OCI-LY3 (cell line): ENCODE results near the gene PRDM16.

ENCODE experiments used
- H2AFZ ChIP-seq: fragments of 200-600, 300-600 bp; shearing (Covaris generic); 2 replicates; pipeline ENCODE4 v1.6.0; 2014; ENCODE audit warnings: antibody characterized with exemption, low read depth, low read length
- H3K27ac ChIP-seq: fragments of 200-600, 300-600 bp; sonication (generic); 2 replicates; pipeline ENCODE4 v1.5.1; 2014; ENCODE audit warnings: mild to moderate bottlenecking, low read length, moderate library complexity, mixed read lengths
- H3K27me3 ChIP-seq: fragments of 200-600, 300-600 bp; sonication (generic); 2 replicates; pipeline ENCODE4 v1.6.1; 2014; ENCODE audit warnings: low read depth, low read length, mixed read lengths
- H3K36me3 ChIP-seq: fragments of 200-600, 300-600 bp; sonication (generic); replicated peaks from 2 replicates; pipeline ENCODE3; 2014; ENCODE audit warnings: low read depth, low read length, mixed read lengths
- H3K4me1 ChIP-seq: fragments of 300-600, 200-600 bp; sonication (generic); 2 replicates; pipeline ENCODE4 v1.6.1; 2014; ENCODE audit warnings: low read length, mixed read lengths
- H3K4me2 ChIP-seq: fragments of 200-600, 300-600 bp; sonication (generic); 2 replicates; pipeline ENCODE4 v1.6.1; 2014; ENCODE audit warnings: low read length, mixed read lengths
- H3K4me3 ChIP-seq: fragments of 300-600, 200-600 bp; sonication (generic); 2 replicates; pipeline ENCODE4 v1.5.1; 2014; ENCODE audit warnings: antibody characterized with exemption, mild to moderate bottlenecking, low read length, moderate library complexity
- H3K79me2 ChIP-seq: fragments of 300-600, 200-600 bp; shearing (Covaris generic); 2 replicates; pipeline ENCODE4 v1.6.1; 2014; ENCODE audit warnings: mild to moderate bottlenecking, low read length, mixed read lengths
- H3K9ac ChIP-seq: fragments of 300-600, 200-600 bp; shearing (Covaris generic); 2 replicates; pipeline ENCODE4 v1.6.0; 2014; ENCODE audit warnings: mild to moderate bottlenecking, low read length, moderate library complexity
- H3K9me3 ChIP-seq: fragments of 200-600, 300-600 bp; shearing (Covaris generic); 2 replicates; pipeline ENCODE4 v1.6.1; 2014; ENCODE audit warnings: low read length, mixed read lengths; ENCODE audit not compliant: insufficient read depth
- H4K20me1 ChIP-seq: fragments of 200-600, 300-600 bp; sonication (generic); 2 replicates; pipeline ENCODE4 v1.6.1; 2016; ENCODE audit warnings: low read length, mixed read lengths; ENCODE audit not compliant: insufficient read depth
- CTCF ChIP-seq: fragments of 200-600, 300-600 bp; sonication (generic); IDR thresholded peaks from 2 replicates; pipeline ENCODE4 v1.5.1; 2014; ENCODE audit warnings: antibody characterized with exemption, low read length, low read depth
- EZH2phosphoT487 ChIP-seq: fragments of 200-600 bp; shearing (Covaris generic); IDR thresholded peaks from 2 replicates; pipeline ENCODE4 v1.6.1; 2018; ENCODE audit warnings: antibody characterized with exemption, mixed run types, low read depth

The PRDM16 gene

GRCh38 chr1:3184666-3185065, 115.7 kb downstream of the PRDM16 start:
- peaks cover 11% of the 10 kb centered on the region; the same call in 1 of the 2 replicates for H3K9me3 ChIP-seq
- no peak overlapping the region for H2AFZ ChIP-seq
- H3K36me3 ChIP-seq, result no peaks in the 10 kb centered on the region
- no peak overlapping the region for H3K4me3 ChIP-seq
- no peak overlapping the region for H3K4me2 ChIP-seq
- H3K27me3 ChIP-seq, result no peaks in the 10 kb centered on the region
- TF ChIP-seq CTCF (no peak), EZH2phosphoT487 (no peak)
- H3K27ac ChIP-seq, result no peak overlapping the region
- H4K20me1 ChIP-seq, result no peaks in the 10 kb centered on the region
- no peak overlapping the region for H3K9ac ChIP-seq
- no peaks in the 10 kb centered on the region for H3K4me1 ChIP-seq
- no peaks in the 10 kb centered on the region for H3K79me2 ChIP-seq

DNA sequence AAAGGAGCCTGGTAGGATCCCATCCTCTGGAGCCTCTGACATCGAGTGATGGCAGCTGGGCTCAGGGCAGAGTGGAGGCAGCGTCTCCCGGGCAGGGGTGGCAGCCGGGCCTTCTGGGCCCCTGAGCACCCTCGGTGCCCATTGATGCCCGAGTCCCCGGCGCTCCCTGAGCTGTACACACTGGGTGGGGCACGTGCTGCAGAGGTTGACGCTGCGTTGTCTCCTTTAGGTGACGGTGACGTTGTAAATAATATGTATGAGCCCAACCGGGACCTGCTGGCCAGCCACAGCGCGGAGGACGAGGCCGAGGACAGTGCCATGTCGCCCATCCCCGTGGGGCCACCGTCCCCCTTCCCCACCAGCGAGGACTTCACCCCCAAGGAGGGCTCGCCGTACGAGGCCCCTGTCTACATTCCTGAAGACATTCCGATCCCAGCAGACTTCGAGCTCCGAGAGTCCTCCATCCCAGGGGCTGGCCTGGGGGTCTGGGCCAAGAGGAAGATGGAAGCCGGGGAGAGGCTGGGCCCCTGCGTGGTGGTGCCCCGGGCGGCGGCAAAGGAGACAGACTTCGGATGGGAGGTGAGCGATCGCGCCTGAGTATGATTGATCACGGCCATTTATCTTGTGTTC, 117.0 kb downstream of the PRDM16 start:
- no peak overlapping the region for H3K4me2 ChIP-seq
- H4K20me1 ChIP-seq, result no peaks in the 10 kb centered on the region
- H3K4me1 ChIP-seq, result no peaks in the 10 kb centered on the region
- H3K36me3 ChIP-seq, result no peaks in the 10 kb centered on the region
- no peaks in the 10 kb centered on the region for H3K79me2 ChIP-seq
- H3K27me3 ChIP-seq, result no peaks in the 10 kb centered on the region
- no peak overlapping the region for H3K27ac ChIP-seq
- TF ChIP-seq CTCF (no peak), EZH2phosphoT487 (no peak)
- H3K9me3 ChIP-seq, result peaks cover 8% of the 10 kb centered on the region; the same call in 1 of the 2 replicates
- no peak overlapping the region for H3K4me3 ChIP-seq
- H3K9ac ChIP-seq, result no peak overlapping the region
- no peak overlapping the region for H2AFZ ChIP-seq

DNA sequence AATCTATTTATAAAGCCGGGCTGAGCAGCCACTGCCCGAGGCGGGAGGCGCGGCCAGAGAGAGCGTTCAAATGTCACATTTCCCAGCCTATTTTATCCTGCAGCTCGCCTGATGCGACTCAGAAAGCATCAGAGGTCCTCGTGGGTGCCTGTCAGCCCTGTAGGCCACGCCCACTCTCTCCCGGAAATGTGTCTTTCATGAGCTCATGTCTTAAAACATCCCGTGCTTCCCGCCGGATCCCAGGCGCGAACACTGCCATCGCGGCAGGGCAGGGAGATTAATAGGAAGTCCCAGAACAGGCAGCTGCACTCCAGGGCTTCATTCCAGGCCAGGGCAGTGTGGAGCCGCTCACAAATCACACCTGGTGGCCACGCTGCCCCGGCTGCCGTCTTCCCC, 117.5 kb downstream of the PRDM16 start:
- H3K36me3 ChIP-seq, result no peaks in the 10 kb centered on the region
- H4K20me1 ChIP-seq, result no peaks in the 10 kb centered on the region
- H3K4me1 ChIP-seq, result no peaks in the 10 kb centered on the region
- no peak for TF ChIP-seq EZH2phosphoT487
- no peak for TF ChIP-seq CTCF
- H3K79me2 ChIP-seq, result no peaks in the 10 kb centered on the region
- no peak overlapping the region for H3K4me3 ChIP-seq
- H3K9ac ChIP-seq, result no peak overlapping the region
- 0 out of 2 replicates have a peak, but pooled peaks cover 5% of the 10 kb centered on the region for H3K9me3 ChIP-seq
- no peak overlapping the region for H2AFZ ChIP-seq
- no peak overlapping the region for H3K4me2 ChIP-seq
- H3K27ac ChIP-seq, result no peak overlapping the region
- H3K27me3 ChIP-seq, result no peaks in the 10 kb centered on the region

- H3K9ac ChIP-seq, result no peak overlapping the region
- no peak overlapping the region for H3K27ac ChIP-seq
- H3K27me3 ChIP-seq, result no peaks in the 10 kb centered on the region
- H2AFZ ChIP-seq, result no peak overlapping the region
- no peak for TF ChIP-seq CTCF
- no peak for TF ChIP-seq EZH2phosphoT487
- H3K36me3 ChIP-seq, result no peaks in the 10 kb centered on the region
- no peak overlapping the region for H3K4me3 ChIP-seq
- H3K79me2 ChIP-seq, result no peaks in the 10 kb centered on the region
- H3K4me1 ChIP-seq, result no peaks in the 10 kb centered on the region
- no peaks in the 10 kb centered on the region for H4K20me1 ChIP-seq
- no peaks in the 10 kb centered on the region for H3K9me3 ChIP-seq
- H3K4me2 ChIP-seq, result no peak overlapping the region
Measured at GRCh38 chr1:3187415-3188149, 118.6 kb downstream of the PRDM16 start.
